K562 (cell line): ENCODE data around the gene PPP3CB. TPM values are rescaled to one million over a fixed set of nuclear protein-coding genes. Genes with fewer than 3 reads are reported as not detected.

Experiments
- ATAC-seq: fragments of 200-7000 bp; cut with Tn5 transposase; 3 replicates; pipeline ENCODE4 v1.9.1; 2020; ENCODE audit warnings: moderate library complexity
- BruUV-seq: library from RNA; stranded (reverse); fragments of 400-500 nt; replicated peaks from 2 replicates; lab custom pipeline; 2021; lab: Mats Ljungman, UMichigan
- CTCF ChIA-PET: fragments of 300-600 bp; formaldehyde crosslinking; extraction: SDS; loops from one replicate; lab custom pipeline; 2021; ENCODE audit warnings: low intra/inter-chr PET ratio; lab: Yijun Ruan, JAX
- POLR2A ChIA-PET: fragments of 300-600, 350-650 bp; sonication (Branson Sonifier 250); formaldehyde crosslinking; extraction: SDS; loops from one replicate; lab custom pipeline; 2021; ENCODE audit warnings: antibody characterized with exemption, inconsistent platforms; lab: Yijun Ruan, JAX
- DNase-seq, 4 experiments: peaks; one replicate each; pipeline versions ENCODE4 v3.0.0 to v3.0.0-alpha.2; 2011 to 2018; ENCODE audit warnings: low spot score in 3 of 4, mixed read lengths in 3 of 4; ENCODE audit errors: extremely low read depth in 1 of 4
- FAIRE-seq: peaks from 2 replicates; lab custom pipeline; 2011; peaks lifted over from hg19 to GRCh38; lab: Jason Lieb, UNC
- H2AFZ ChIP-seq: 2 replicates; pipeline ENCODE4 v1.6.0; 2011; ENCODE audit warnings: low read depth, low read length, control low read depth, inconsistent platforms
- H3K27ac ChIP-seq: fragments of 200-600 bp; 3 replicates; pipeline ENCODE4 v1.8.0; 2011; ENCODE audit warnings: low read depth, mild to moderate bottlenecking, control low read depth, inconsistent platforms, low read length, moderate library complexity, mixed read lengths; ENCODE audit errors: extremely low read depth
- H3K27me3 ChIP-seq, 2 experiments: fragments of 300-600 bp in 1 of 2; 2 replicates in 1 of 2; 3 replicates in 1 of 2; pipeline versions ENCODE4 v1.6.0 to v1.8.0; 2011; ENCODE audit warnings: inconsistent platforms in 2 of 2, low read length in 2 of 2, mild to moderate bottlenecking in 1 of 2, mixed read lengths in 1 of 2, moderate library complexity in 1 of 2; ENCODE audit not compliant: control insufficient read depth in 2 of 2, insufficient read depth in 2 of 2
- H3K36me3 ChIP-seq: fragments of 300-600 bp; 3 replicates; pipeline ENCODE4 v1.8.0; 2011; ENCODE audit warnings: mild to moderate bottlenecking, low read length, inconsistent platforms; ENCODE audit not compliant: control insufficient read depth, insufficient read depth
- H3K4me1 ChIP-seq, 2 experiments: fragments of 200-600 bp in 1 of 2; replicated peaks in 1 of 2; 2 replicates in 1 of 2; 3 replicates in 1 of 2; pipeline versions ENCODE4 v1.5.1 to v1.8.0; 2011; ENCODE audit warnings: inconsistent platforms in 2 of 2, low read length in 2 of 2, mild to moderate bottlenecking in 1 of 2, mixed read lengths in 1 of 2, moderate library complexity in 1 of 2; ENCODE audit not compliant: control insufficient read depth in 2 of 2, insufficient read depth in 2 of 2
- H3K4me2 ChIP-seq: 2 replicates; pipeline ENCODE4 v1.6.1; 2011; ENCODE audit warnings: low read length, control low read depth, inconsistent platforms, mixed read lengths; ENCODE audit not compliant: insufficient read depth
- H3K4me3 ChIP-seq: fragments of 200-600 bp; sonication (generic), shearing (Covaris generic); 2 replicates; pipeline ENCODE4 v1.5.1; 2016; ENCODE audit warnings: control low read depth, inconsistent platforms
- H3K79me2 ChIP-seq: fragments of 200-600 bp; 3 replicates; pipeline ENCODE4 v1.8.0; 2011; ENCODE audit warnings: low read length, inconsistent platforms; ENCODE audit not compliant: control insufficient read depth, insufficient read depth
- H3K9ac ChIP-seq, 2 experiments: 2 replicates each; pipeline versions ENCODE4 v1.6.0 to v1.6.1; 2011; ENCODE audit warnings: low read depth in 2 of 2, low read length in 2 of 2, control low read depth in 1 of 2, inconsistent platforms in 1 of 2, mild to moderate bottlenecking in 1 of 2, mixed read lengths in 1 of 2; ENCODE audit not compliant: insufficient read depth in 1 of 2
- H3K9me1 ChIP-seq: one replicate; pipeline ENCODE4 v1.6.0; 2011; ENCODE audit warnings: inconsistent platforms, mild to moderate bottlenecking, low read length, moderate library complexity; ENCODE audit not compliant: control insufficient read depth, insufficient read depth
- H3K9me3 ChIP-seq: replicated peaks from 2 replicates; pipeline ENCODE4 v1.5.1; 2011; ENCODE audit warnings: low read depth, low read length, inconsistent platforms; ENCODE audit not compliant: control insufficient read depth, insufficient read depth
- H4K20me1 ChIP-seq: replicated peaks from 2 replicates; pipeline ENCODE4 v1.6.1; 2011; ENCODE audit warnings: low read length, inconsistent platforms, mixed read lengths; ENCODE audit not compliant: control insufficient read depth, insufficient read depth
- ATF3 ChIP-seq, 2 experiments: fragments of 450-650 bp in 1 of 2; sonication (generic) in 1 of 2; formaldehyde crosslinking in 1 of 2; IDR thresholded peaks in 1 of 2; conservative IDR thresholded peaks in 1 of 2; 2 replicates each; pipeline versions ENCODE4 v1.6.1 to v1.8.1; 2016 to 2023; ENCODE audit warnings: mild to moderate bottlenecking in 2 of 2, moderate library complexity in 2 of 2, inconsistent platforms in 1 of 2, missing genetic modification reagents in 1 of 2
- ATF7 ChIP-seq: fragments of 450-650 bp; IDR thresholded peaks from 2 replicates; pipeline ENCODE4 v1.7.1; 2014; ENCODE audit warnings: mild to moderate bottlenecking, moderate library complexity
- CC2D1A ChIP-seq: fragments of 450-650 bp; IDR thresholded peaks from 2 replicates; pipeline ENCODE4 v1.6.1; 2017; ENCODE audit warnings: mild to moderate bottlenecking
- COPS2 ChIP-seq: fragments of 450-650 bp; conservative IDR thresholded peaks from 2 replicates; pipeline ENCODE4 v1.6.1; 2016; ENCODE audit warnings: mild to moderate bottlenecking, moderate library complexity
- HDAC3 ChIP-seq: fragments of 450-650 bp; IDR thresholded peaks from 2 replicates; pipeline ENCODE4 v1.6.1; 2018; ENCODE audit warnings: borderline replicate concordance, mild to moderate bottlenecking, moderate library complexity; ENCODE audit not compliant: partially characterized antibody
- KDM1A ChIP-seq, 2 experiments: fragments of 450-650 bp; IDR thresholded peaks; 2 replicates each; pipeline ENCODE4 v1.6.1; 2016; ENCODE audit warnings: mild to moderate bottlenecking in 2 of 2
- PHF21A ChIP-seq: fragments of 450-650 bp; IDR thresholded peaks from 2 replicates; pipeline ENCODE4 v1.6.1; 2017; ENCODE audit warnings: low read depth, borderline replicate concordance
- TSC22D4 ChIP-seq: fragments of 450-650 bp; IDR thresholded peaks from 2 replicates; pipeline ENCODE4 v1.6.1; 2016; ENCODE audit warnings: missing genetic modification characterization, missing biosample characterization, control low read depth
- ZNF324 ChIP-seq: fragments of 250-450 bp; sonication (Bioruptor Pico); IDR thresholded peaks from 2 replicates; pipeline ENCODE4 v1.4.0; 2020; ENCODE audit warnings: mild to moderate bottlenecking
- ZNF444 ChIP-seq: fragments of 250-450 bp; sonication (Bioruptor Pico); IDR thresholded peaks from 2 replicates; pipeline ENCODE4 v1.4.0; 2020; ENCODE audit warnings: mild to moderate bottlenecking, moderate library complexity
- ZNF449 ChIP-seq: fragments of 250-450 bp; sonication (Bioruptor Pico); IDR thresholded peaks from 2 replicates; pipeline ENCODE4 v1.8.0; 2022; ENCODE audit warnings: moderate library complexity, mild to moderate bottlenecking, inconsistent platforms
- ZNF589 ChIP-seq: fragments of 200-800 bp; sonication (Bioruptor generic); IDR thresholded peaks from 2 replicates; pipeline ENCODE4 v1.6.1; 2016; ENCODE audit warnings: low read depth, missing genetic modification characterization, missing compliant biosample characterization
- WGBS: fragments of 100-300 bp; shearing (Covaris generic); methylation state at CpG from one replicate; pipeline ENCODE4 v1.1.6; 2016; ENCODE audit warnings: low coverage, mixed read lengths; ENCODE audit not compliant: insufficient coverage; ENCODE audit errors: missing lambda C conversion rate; 5-methylcytosine and 5-hydroxymethylcytosine counted together
- in situ Hi-C: fragments of 300-500 bp; cut with MboI; formaldehyde crosslinking; loops from 4 replicates; pipeline ENCODE4 v1.15.0; 2018; ENCODE audit warnings: inconsistent platforms, mixed read lengths
- intact Hi-C: fragments of 100-400 bp; cut with micrococcal nuclease; formaldehyde crosslinking; loops from 2 replicates; pipeline ENCODE4 v1.14.2; 2022
- polyA plus RNA-seq, 8 experiments: library from polyadenylated mRNA; depleted of rRNA in 4 of 8; stranded (reverse) in 5 of 8; unstranded in 3 of 8; fragments of >200 nt; fragmentation: Nextera tagmentation in 2 of 8; fragmentation: Illumina TruSeq in 1 of 8; extraction: Ambion mirVana in 2 of 8; extraction: Trizol in 1 of 8; gene quantifications; 2 replicates each; pipeline versions ENCODE4 v1.2.1 to v1.2.3, GENCODE V29; 2011 to 2014; ENCODE audit warnings: inconsistent platforms in 1 of 8, missing spikeins in 1 of 8
- total RNA-seq, 7 experiments: library from RNA; depleted of rRNA in 6 of 7; stranded (reverse); fragments of >200 nt in 6 of 7; fragmentation: Illumina TruSeq in 2 of 7; extraction: Trizol in 2 of 7; gene quantifications; 2 replicates each; pipeline versions ENCODE4 v1.2.1 to v1.2.3, GENCODE V29; 2011 to 2021; ENCODE audit warnings: low replicate concordance in 1 of 7
- TF ChIP-seq, protein P1 (sequence below), 2 experiments: fragments of 150-350 bp in 1 of 2; IDR thresholded peaks; 2 replicates each; pipeline ENCODE4 v1.6.1; 2012 to 2016; ENCODE audit warnings: low read depth in 2 of 2, low read length in 2 of 2, mild to moderate bottlenecking in 1 of 2, moderate library complexity in 1 of 2

PPP3CB gene
- total and polyA plus RNA-seq, 9 of the 15 experiments (the other 6 are each of a cell fraction or from before 2014, with no cell fraction given), result 9.6 to 27.6 (median 17.8) TPM

DNA sequence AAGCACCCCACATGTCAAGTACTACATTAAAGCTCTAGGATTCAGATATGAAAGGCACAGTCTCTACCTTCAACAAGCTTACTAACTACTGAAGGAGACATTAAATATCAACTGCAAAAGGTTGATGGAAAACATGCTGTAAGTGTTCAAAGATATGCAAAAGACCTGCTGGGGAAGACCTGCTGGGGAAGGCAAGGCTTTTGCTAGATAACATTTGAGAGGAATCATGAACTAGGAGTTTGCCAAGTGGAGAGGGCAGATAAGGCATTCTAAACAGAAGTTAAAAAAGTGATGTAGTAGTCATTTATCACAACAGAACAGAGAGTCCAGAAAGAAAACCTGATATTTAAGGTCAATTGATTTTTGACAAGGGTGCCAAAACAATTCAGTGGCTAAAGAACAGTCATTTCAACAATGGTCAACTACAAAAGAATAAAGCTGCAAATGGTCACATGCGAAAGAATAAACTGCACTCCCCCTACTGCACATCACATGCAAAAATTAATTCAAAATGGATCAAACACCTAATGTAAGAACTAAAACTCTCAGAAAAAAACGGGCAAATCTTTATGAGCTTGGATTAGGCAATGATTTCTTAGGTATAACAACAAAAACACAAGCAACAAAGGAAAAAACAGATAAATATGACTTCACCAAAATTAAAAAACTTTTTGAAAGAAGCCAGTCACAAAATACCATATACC, 39.5 kb downstream of the PPP3CB start:
- no peaks in the 10 kb centered on the region for H3K27me3 ChIP-seq
- no peak overlapping the region for H3K4me3 ChIP-seq
- ATAC-seq (peak; percentile 89), DNase-seq (peak; percentile 74 to 96 (median 86)), FAIRE-seq (peak; percentile 99)
- BruUV-seq, result no TSS peak
- no peaks in the 10 kb centered on the region for H3K79me2 ChIP-seq
- H3K27ac ChIP-seq, result peak overlapping the region; percentile 62; the same call in 2 of the 3 replicates
- H2AFZ ChIP-seq, result no peak overlapping the region
- no peaks in the 10 kb centered on the region for H3K9me1 ChIP-seq
- ChIA-PET POLR2A (interaction anchor here (0.8 to 1.4 kb wide), 6 partner anchors 9 to 43 kb away, joined by 3 to 5 read pairs (median 4); partner anchors contain the start of gene MSS51), CTCF (no interaction called here)
- intact Hi-C loops (loop anchor here (2.0 to 5.0 kb wide), 2 partner anchors 42 to 209 kb away; partner anchors contain the start of genes ANXA7 and DNAJC9), in situ Hi-C loops (no loop called here)
- no peak overlapping the region for H3K4me2 ChIP-seq
- H3K9ac ChIP-seq, result no peak overlapping the region
- peaks cover 6% of the 10 kb centered on the region; the same call in 1 of the 2 replicates for H3K9me3 ChIP-seq
- H3K36me3 ChIP-seq, result peaks cover 15% of the 10 kb centered on the region; the same call in 2 of the 3 replicates
- no peaks in the 10 kb centered on the region for H4K20me1 ChIP-seq
- H3K4me1 ChIP-seq, result peaks cover 14 to 25% of the 10 kb centered on the region in 2 experiments; a peak in 4 of 5 replicates
- 2% methylated on average over 2 of the region's 2 CpGs for WGBS
- no peak for TF ChIP-seq COPS2
- no peak for TF ChIP-seq TSC22D4
- TF ChIP-seq ATF3 (IDR thresholded peaks at IDR 0.05), result peak; percentile 79
- peak; percentile 21; the same call in 1 of the 2 replicates for TF ChIP-seq ATF3 (CRISPR knock-in tag; conservative IDR thresholded peaks at IDR 0.05)
- TF ChIP-seq, protein P1, sequence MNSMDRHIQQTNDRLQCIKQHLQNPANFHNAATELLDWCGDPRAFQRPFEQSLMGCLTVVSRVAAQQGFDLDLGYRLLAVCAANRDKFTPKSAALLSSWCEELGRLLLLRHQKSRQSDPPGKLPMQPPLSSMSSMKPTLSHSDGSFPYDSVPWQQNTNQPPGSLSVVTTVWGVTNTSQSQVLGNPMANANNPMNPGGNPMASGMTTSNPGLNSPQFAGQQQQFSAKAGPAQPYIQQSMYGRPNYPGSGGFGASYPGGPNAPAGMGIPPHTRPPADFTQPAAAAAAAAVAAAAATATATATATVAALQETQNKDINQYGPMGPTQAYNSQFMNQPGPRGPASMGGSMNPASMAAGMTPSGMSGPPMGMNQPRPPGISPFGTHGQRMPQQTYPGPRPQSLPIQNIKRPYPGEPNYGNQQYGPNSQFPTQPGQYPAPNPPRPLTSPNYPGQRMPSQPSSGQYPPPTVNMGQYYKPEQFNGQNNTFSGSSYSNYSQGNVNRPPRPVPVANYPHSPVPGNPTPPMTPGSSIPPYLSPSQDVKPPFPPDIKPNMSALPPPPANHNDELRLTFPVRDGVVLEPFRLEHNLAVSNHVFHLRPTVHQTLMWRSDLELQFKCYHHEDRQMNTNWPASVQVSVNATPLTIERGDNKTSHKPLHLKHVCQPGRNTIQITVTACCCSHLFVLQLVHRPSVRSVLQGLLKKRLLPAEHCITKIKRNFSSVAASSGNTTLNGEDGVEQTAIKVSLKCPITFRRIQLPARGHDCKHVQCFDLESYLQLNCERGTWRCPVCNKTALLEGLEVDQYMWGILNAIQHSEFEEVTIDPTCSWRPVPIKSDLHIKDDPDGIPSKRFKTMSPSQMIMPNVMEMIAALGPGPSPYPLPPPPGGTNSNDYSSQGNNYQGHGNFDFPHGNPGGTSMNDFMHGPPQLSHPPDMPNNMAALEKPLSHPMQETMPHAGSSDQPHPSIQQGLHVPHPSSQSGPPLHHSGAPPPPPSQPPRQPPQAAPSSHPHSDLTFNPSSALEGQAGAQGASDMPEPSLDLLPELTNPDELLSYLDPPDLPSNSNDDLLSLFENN (IDR thresholded peaks at IDR 0.05; ENCODE audit: low read depth in 2 of 2, low read length in 2 of 2), result peak in 1 of 2 experiments; percentile 99; a peak in 2 of 4 replicates
- peak; percentile 99 for TF ChIP-seq CC2D1A
- peak; percentile 99 for TF ChIP-seq KDM1A (IDR thresholded peaks at IDR 0.05)
- peak; percentile 98 for TF ChIP-seq HDAC3
- TF ChIP-seq ZNF589 (CRISPR knock-in tag), result peak; percentile 96; the same call in 1 of the 2 replicates
- TF ChIP-seq ATF7, result peak; percentile 90
- no peak for TF ChIP-seq ZNF449
- no peak for TF ChIP-seq PHF21A
- TF ChIP-seq ZNF324 (CRISPR knock-in tag), result 0 out of 2 replicates have a peak, but pooled peaks have one; percentile 1
- peak; percentile 59; the same call in 1 of the 2 replicates for TF ChIP-seq ZNF444 (CRISPR knock-in tag)
